Islet precursor cell (in vitro differentiated cells): ENCODE results near the gene EP300.
"Not testable (repeated sequence)": the region's sequence is repeated elsewhere in the genome, so short reads cannot be mapped to it uniquely, and the experiment has no call there.

Experiments
- DNase-seq: peaks from one replicate; pipeline ENCODE4 v3.0.0-alpha.2; 2018

The EP300 gene

DNA sequence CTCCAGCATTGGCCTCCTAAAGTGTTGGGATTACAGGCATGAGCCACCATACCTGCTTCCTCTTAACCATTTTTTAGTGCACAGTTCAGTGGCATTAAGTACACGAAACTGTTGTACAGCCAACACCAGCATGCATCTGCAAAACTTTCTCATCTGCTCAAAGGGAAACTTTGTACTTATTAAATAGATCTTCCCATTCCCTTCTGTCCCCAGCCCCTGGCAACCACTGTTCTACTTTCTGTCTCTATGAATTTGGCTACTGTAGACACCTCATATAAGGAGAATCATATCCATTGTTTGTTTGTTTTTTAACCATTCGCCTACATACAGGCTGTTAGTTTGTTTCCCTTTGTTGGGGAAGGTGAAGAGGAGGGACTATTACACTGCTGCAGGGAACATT, 6.5 kb upstream of the EP300 start:
- no peak for DNase-seq

DNA sequence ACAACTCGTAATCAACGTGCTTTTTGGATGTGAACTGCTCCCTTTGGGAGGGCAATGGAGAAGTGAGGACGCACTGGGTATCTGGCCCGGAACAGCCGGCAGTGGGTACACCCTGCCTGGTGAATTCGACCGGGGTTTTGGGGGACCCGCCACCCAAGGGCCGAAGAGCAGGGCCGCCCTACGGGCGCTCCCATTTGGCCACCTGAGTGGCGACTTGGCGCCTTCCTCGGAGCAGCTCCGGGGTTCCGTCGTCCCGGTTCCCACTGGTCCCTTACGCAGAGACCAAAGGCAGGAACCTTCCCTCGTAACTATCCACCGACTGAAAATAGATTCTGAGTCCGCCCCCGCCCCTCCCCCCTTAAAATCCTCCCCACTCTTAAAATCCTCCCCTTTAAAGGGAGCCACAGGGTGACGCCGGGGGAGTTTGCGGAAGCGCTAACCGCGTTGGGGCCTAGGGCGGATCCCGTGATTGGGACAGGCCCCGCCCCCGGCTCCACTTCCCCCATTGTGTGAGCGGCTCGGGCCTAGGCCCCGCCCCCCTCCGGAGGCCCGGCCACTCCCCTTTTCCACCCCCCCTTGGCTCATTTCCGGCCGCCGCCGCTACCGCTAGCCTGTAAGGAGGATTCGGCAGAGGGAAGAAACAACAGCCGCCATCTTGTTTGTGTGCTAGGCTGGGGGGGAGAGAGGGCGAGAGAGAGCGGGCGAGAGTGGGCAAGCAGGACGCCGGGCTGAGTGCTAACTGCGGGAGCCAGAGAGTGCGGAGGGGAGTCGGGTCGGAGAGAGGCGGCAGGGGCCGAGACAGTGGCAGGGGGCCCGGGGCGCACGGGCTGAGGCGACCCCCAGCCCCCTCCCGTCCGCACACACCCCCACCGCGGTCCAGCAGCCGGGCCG, 1.0 kb upstream of the EP300 start:
- peak; percentile 99 for DNase-seq

DNA sequence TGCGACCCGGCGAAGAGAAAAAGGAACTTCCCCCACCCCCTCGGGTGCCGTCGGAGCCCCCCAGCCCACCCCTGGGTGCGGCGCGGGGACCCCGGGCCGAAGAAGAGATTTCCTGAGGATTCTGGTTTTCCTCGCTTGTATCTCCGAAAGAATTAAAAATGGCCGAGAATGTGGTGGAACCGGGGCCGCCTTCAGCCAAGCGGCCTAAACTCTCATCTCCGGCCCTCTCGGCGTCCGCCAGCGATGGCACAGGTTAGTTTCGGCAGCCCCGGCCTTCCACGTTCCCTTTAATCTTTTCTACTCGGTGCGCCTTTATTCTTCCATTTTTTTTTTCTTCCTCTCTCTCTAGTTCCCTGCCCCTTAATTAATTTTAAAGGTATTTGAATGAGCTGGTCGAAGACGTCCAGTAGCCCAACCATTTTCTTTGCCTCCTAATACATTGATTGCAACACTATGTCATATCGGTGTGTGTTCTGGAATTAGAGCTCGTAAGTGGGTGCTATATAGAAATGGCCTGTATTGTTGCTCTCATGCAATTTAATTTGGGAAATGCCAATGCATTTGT, 537 bp downstream of the EP300 start:
- no peak for DNase-seq

DNA sequence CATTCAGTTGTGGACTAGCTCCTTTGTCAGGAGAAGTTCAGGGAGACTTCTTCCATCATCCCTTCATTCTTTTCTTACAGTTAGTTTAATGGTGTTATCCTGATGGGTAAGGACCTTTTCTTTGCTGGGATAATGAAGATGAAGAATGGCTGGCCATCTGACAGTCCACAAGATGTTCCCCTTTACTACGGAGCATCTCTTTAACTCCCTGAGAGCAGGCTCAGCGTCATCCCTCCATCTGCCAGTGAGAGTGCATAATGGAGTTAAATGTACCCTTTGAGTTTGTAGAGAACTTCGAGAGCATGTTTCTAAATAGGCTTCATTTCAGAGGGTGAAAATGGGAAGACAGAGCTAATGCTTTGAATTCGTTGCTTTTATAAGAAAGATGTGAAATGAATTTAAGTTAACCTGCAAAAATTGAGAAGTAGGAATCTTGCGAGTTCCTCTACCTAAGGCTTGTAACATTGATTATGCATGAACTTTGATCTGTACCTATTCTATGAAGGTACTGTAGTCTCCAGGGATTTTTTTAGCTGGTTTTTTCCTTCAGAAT, 1.7 kb downstream of the EP300 start:
- no peak for DNase-seq

DNA sequence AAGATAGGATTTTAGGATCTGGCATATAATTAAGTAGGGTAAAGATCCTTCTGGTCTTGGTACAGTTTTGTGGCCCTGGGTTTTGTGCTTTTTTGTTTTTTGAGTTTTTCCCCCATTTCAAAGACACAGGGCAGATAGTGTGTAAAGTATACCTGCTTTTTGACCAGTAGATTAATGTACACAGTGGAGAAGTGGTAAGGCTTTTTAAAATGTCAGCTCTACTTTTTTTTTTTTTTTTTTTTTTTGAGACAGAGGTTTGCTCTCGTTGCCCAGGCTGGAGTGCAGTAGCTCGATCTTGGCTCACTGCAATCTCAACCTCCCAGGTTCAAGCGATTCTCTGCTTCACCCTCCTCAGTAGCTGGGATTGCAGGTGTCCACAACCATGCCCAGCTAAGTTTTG, 4.0 kb downstream of the EP300 start:
- no peak for DNase-seq

DNA sequence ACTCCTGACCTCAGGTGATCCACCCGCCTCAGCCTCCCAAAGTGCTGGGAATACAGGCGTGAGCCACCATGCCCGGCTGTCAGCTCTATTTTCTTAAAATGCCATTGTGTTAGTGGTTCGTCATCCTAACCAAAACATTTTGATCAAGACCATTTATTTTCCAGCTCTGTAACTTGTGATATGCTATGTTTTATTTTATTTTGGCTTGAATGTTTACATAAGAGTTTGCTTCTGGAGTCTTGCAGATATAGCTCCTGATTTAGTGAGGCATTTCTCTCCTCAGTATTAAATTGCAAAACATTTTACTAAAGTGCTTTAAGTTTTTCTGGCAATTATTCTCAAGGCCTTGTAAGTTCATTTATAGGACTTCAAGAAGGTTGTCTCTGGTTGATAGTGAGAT, 4.4 kb downstream of the EP300 start:
- DNase-seq, result no peak

DNA sequence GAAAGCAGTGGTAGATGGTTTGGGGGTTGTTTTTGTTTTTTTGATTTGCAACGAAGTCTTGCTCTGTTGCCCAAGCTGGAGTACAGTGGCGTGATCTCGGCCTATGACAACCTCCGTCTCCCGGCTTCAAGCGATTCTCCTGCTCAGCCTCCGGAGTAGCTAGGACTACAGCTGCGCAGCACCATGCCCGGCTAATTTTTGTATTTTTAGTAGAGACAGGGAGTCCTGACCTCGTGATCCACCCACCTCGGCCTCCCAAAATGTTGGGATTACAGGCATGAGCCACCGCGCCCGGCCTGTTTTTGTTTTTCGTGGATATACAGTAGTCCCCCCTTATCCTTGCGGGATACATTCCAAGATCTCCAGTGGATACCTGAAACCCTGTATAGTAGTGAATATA, 6.6 kb downstream of the EP300 start:
- DNase-seq, result no peak

DNA sequence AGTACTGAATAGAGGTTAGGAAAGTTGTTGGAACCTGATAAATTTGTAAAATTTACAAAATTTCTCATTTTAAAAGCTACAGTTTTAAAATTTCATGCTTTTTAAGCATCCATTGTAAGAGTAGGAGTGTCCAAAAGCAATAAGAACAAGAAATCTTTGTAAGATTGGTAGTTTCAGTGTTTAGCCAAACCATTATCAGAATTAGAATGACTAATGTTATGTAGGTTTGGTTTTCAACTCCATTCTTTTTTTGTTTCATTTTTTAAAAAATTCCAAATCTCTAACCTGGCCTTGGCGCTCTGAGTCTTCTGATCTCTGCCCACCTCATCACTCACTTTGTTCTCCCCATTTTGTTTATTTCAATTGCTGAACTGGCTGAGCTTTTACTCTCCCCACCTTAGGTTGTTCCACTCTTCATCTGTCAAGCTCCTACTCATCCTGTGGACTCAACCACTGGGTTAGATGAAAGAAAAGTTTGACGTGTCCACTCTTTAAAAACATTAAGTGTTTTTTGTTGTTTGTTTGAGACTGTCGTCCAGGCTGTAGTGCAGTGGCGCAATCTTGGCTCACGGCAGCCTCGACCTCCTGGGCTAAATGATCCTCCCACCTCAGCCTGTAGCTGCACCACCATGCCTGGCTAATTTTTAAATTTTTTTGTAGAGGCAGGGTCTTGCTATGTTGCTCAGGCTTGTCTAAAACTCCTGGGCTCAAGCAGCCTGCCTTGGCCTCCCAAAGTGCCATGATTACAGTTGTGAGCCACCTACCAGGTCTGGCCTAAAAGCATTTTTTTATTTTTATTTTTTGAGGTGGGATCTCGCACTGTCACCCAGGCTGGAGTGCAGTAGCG, 14.0 kb downstream of the EP300 start:
- no peak for DNase-seq

DNA sequence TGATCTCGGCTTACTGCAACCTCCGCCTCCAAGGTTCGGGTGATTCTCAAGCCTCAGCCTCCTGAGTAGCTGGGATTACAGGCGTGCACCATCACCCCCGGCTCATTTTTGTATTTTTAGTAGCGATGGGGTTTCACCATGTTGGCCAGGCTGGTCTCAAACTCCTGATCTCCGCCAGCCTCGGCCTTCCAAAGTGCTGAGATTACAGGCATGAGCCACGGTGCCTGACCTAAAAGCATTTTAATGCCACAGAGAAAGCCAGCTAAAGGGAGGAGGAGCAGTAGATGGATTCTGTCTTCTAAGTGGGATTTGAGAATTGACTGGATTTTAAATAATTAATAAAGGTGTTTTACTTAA, 14.6 kb downstream of the EP300 start:
- not testable (repeated sequence) for DNase-seq

DNA sequence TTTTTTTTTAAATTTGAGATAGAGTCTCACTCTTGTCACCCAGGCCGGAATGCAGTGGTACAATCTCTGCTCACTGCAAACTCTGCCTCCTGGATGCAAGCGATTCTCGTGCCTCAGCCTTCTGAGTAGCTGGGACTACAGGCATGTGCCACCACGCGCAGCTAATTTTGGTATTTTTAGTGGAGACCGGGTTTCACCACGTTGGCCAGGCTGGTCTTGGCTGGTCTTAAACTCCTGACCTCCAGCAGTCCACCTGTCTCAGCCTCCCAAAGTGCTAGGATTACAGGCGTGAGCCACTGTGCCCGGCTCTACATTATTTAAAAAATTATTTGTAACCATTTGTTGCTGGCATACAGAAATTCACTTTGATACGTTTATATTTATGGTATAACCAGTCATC, 18.6 kb downstream of the EP300 start:
- no peak for DNase-seq

DNA sequence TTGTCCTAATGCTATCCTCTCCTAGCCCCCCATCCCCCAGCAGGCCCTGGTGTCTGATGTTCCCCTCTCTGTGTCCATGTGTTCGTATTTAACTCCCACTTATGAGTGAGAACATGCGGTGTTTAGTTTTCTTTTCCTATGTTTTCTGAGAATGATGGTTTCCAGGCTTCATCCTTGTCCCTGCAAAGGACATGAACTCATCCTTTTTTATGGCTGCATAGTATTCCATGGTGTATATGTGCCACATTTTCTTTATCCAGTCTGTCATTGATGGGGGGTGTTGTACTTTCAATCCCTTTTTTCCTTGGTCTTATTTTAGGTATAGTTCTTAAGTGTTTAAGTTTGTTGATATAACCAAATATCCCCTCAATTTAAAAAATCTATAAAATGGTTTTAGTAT, 23.9 kb downstream of the EP300 start:
- no peak for DNase-seq

DNA sequence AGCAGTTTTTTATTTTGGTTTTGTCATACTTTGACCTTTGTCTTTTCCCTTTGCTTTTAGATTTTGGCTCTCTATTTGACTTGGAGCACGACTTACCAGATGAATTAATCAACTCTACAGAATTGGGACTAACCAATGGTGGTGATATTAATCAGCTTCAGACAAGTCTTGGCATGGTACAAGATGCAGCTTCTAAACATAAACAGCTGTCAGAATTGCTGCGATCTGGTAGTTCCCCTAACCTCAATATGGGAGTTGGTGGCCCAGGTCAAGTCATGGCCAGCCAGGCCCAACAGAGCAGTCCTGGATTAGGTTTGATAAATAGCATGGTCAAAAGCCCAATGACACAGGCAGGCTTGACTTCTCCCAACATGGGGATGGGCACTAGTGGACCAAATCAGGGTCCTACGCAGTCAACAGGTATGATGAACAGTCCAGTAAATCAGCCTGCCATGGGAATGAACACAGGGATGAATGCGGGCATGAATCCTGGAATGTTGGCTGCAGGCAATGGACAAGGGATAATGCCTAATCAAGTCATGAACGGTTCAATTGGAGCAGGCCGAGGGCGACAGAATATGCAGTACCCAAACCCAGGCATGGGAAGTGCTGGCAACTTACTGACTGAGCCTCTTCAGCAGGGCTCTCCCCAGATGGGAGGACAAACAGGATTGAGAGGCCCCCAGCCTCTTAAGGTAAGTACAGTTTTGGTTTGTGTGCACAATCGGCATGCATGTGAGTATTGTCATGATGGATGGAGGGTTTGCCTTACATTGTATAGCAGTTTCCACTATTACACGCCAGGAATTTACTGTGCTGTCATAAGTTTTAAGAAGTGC, 25.0 kb downstream of the EP300 start:
- DNase-seq, result no peak

DNA sequence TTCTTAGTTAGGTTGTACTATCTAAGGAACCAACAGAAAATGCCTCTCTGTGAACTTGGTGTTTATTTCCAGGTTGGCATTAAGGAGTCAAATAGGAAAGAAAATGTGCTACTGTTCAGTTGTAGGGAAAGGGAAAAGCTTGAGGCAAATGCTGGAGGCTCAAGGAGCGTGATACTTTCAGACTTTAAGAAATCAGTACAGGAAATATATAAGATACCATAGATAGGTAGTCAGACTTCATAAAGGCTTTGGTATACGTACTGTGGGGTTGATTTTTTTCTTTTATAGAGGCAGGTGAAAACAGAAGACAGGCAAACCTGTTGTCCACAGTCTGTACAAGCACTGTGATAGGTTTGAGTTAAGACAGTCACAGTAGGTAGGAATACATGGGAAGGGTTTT, 30.8 kb downstream of the EP300 start:
- DNase-seq, result no peak

DNA sequence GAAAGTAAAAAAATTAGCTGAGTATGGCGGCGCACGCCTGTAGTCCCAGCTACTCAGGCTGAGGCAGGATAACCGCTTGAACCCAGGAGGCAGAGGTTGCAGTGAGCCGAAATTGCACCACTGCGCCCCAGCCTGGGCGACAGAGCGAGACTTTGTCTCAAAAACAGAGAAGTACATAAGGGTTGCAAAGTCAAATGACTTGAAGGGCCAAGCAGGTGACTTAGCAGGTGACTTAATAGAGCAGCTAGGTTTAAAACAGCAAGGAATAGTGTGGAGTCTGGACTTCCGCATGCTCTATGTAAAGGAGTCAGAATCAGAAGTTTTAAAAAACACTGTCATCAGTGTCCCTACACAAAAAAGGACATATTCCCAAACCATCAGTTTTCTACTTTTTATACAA, 31.7 kb downstream of the EP300 start:
- no peak for DNase-seq

DNA sequence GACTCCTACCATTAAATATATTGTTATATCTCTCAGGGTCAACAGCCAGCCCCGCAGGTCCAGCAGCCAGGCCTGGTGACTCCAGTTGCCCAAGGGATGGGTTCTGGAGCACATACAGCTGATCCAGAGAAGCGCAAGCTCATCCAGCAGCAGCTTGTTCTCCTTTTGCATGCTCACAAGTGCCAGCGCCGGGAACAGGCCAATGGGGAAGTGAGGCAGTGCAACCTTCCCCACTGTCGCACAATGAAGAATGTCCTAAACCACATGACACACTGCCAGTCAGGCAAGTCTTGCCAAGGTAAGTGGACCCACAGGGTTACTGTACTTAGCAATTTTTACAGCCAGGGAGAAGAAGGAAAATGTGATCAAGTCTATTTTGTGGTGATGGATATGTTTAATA, 35.1 kb downstream of the EP300 start:
- no peak for DNase-seq

DNA sequence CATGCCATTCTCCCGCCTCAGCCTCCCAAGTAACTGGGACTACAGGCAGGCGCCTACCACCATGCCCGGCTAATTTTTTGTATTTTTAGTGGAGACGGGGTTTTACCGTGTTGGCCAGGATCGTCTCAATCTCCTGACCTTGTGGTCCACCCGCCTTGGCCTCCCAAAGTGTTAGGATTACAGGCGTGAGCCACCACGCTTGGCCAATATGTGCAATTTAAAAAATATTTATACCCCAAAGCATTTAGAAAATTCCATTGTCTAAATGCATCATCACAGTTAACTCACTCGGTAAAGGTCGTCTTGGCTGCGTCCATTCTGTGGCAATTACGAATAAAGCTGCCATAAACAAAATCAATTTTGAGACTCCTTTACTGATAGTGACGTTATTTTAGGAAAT, 36.2 kb downstream of the EP300 start:
- no peak for DNase-seq

DNA sequence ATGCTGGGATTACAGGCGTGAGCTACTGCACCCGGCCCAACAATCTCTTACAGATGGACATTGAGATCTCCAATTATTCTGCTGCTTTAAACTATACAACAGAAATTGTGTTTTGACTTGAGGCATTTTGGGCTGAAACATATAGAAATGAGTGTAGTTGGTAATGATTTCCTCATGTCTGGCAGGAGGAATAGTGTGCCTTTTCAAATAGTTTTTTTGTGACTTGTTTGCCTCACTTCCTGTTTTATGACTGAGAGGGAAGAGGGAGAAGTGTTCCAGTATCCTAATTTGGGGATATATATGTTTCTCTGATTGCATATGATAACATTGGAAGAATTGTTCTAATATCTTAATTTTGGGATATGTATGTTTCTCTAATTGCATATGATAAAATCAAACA, 40.2 kb downstream of the EP300 start:
- DNase-seq, result no peak

DNA sequence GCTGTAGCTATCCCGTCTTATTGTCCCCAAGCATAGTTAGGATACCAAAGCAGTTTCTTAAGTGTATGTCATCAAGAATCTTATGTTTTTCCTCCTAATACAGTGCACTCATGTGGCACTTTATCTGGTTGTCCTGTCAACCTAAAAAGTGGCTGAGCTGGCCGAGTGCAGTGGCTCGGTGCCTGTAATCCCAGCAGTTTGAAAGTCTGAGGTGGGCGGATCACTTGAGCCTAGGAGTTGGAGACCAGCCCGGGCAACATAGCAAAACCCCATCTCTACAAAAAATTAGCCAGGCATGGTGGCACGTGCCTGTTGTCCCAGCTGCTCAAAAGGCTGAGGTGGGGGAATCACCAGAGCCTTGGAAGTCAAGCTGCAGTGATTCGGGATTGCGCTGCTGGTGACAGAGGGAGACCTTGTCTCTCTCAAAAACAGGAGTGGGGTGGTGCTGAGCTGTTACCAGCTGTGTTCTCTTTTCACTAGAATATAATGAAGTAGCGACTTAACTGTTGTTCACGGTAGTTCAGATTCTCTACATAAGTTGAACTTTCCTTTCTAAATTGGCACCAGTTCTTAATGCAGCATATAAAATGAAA, 48.1 kb downstream of the EP300 start:
- no peak for DNase-seq

DNA sequence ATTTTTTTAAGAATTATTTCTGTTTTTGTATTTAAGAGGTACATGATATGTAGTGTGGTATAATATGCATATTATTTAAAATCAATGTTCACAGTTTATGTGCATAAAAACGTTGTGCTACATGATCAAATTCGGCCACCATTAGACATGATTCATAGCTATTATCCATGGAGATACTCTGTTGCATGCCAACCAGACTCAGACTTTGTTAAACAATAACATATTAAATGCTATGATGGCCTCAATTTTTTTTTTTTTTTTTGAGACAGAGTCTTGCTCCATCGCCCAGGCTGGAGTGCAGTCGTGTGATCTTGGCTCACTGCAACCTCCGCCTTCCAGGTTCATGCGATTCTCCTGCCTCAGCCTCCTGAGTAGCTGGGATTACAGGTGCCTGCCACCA, 53.5 kb downstream of the EP300 start:
- DNase-seq, result not testable (repeated sequence)

DNA sequence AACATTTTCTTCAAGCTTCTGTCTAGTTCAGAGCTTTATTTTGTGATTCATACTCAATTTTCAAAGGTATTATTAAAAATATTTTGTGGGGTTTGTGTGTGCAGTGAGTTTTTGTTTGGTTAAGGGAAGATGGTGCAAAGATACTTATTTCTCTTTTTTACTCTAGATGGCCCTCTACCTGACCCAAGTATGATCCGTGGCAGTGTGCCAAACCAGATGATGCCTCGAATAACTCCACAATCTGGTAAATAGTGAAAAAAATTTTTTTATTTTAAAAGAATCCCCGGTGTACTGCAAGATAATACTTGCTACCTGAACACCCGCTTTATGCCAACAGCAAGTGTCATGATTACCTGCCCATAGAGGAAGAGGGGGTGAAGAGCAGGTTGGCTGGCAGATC, 54.2 kb downstream of the EP300 start:
- no peak for DNase-seq

DNA sequence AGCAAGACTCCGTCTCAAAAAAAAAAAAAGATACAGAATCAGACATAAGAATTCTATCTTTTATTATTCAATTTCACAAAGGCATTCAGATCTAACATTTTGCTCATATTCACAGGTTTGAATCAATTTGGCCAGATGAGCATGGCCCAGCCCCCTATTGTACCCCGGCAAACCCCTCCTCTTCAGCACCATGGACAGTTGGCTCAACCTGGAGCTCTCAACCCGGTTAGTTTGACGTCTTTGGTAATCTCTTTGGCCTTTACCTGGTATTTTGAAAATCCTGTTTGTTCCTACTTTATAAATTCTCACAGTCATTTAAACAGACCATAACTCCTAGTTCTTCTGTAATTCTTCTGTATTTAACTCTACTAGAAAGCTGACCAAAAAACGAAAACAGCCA, 55.3 kb downstream of the EP300 start:
- DNase-seq, result no peak

DNA sequence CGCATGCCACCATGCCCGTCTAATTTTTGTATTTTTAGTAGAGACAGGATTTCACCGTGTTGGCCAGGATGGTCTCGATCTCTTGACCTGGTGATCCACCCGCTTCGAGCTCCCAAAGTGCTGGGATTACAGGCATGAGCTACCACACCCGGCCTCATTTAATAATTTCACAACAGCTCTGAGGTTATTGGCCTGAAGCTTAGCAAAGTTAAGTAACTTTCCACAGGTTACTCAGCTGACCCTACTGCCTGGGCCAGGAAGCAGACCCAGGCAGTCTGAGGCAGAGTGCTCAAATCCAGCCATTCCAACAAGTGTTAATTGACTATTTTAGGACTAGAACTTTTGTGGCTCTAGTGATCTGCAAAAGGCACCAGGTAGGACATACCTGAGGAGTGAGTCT, 60.5 kb downstream of the EP300 start:
- DNase-seq, result no peak
